ENCODE data around the gene ZNF396.

ZNF396 gene

GRCh38 chr18:35335866-35336265 lies 41.3 kb downstream of the ZNF396 start:
- no peak for DNase-seq (ENCODE audit: low read depth in 2 of 2)

GRCh38 chr18:35334821-35335220 lies 42.3 kb downstream of the ZNF396 start:
- DNase-seq (ENCODE audit: low read depth in 2 of 2): no peak

- DNase-seq (ENCODE audit: low read depth in 2 of 2): no peak
These were observed 42.9 kb downstream of the ZNF396 start for GRCh38 chr18:35334212-35334611.

DNA sequence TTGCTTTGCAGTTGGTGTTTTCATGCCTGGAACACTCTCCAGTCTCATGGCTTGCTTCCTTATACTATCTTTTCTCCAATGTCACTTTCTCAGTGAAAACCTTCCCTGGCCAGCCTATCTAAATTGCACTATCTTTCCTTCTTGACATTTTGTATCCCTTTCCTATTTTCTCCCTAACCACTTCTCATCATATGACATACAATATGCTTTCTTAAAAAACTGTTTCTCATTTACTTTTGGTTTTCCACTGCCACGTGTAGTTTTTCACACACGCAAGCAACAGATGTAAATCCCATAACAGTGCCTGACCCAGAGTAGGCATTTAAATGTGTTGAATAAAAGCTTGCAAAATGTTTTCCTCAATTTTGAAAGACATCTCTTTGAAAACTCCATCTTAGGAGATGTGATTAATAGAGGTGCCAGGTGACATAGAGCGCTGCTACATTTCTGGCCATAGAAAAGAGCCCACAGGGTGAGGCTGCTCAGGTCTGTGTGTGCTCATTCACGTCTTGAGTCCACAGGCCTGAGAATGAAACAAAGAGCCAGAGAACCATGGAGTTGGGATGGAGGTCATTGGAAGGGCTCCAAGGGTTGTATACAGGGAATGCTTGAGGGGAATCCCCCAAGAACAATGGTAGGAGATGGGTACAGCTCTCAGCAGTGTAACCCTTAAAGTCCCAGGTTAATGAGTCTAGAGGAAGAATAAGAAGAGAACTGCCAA lies 45.6 kb downstream of the ZNF396 start:
- DNase-seq (ENCODE audit: low read depth in 2 of 2): no peak

DNA sequence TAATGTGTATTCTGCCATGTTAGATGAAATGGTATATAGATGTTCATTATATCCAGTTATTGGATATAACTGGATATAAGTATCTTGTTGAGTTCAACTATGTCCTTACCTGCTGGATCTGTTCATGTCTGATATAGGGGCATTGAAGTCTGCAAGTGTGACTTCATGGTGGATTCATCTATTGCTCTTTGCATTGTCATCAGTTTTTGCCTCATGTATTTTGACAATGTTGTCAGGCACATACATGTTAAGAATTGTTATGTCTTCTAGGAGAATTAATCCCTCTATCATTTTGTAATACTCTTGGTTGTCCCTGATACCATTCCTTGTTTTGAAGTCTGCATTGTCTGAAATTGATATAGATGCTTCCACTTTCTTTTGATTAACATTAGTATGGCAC lies 48.3 kb downstream of the ZNF396 start:
- DNase-seq (ENCODE audit: low read depth in 2 of 2): no peak

DNA sequence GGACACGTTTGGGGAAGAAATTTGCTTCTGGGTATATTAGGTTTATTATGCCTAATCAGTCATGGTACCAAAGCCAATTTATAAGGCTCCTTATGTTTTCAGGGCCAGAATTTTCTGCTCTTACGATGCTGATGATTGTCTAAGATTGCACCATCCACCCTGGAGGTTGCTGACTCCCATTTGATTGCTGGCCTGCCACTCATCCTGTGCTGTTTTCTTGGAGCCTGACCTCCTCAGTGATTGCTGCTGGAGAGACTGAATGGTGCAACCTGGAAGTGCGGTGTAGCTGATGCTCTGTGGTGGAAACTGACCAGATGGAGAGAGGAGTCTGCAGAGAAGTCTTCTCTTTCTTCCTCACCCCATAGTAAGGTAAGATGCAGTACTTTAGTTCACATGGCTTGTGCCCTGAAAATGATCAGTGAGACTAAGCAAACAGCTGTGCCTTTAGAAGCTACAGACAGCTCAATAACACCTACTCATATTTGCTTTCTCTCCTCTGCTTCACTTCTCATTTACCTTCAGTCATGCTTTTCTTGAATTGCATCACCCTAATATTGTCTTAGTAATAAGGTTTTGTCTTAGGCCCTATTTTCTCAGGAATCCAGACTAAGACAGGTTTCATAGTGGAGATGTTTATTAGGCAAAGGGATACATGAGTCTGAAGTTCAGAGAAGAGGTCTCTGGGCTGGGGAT lies 50.3 kb downstream of the ZNF396 start:
- no peak for DNase-seq (ENCODE audit: low read depth in 2 of 2)

DNA sequence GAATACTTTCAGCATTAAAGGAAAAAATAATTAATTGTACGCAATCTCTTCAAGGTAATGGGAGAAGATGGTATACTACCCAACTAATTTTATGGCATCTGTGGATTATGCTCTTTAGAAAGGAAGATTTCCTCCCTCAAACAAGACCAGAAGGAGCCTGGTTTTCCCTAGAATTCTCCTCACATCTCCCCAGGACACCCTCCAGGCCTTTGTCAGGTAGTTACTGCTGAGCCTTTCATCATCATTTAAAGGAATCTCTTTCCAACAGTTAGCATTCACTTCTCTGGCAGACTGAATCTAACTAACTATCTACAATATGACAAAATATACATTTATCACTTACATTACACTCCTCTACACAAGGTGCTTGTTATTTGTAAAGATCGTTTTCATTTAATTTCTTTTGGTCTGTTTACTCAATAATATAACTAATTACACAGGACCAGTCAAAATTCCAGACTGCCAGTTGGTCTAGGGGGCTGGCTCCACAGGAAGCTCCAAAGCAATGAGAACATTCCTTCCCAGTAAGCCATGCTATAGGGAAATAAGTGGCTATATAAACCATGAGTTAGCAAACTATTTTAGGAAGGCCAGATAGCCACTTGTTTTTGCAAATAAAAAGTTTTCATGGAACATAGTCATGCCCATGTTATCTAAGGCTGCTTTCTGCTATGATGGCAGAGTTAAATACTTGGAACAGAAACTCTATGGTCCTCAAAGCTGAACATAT lies 52.0 kb downstream of the ZNF396 start:
- no peak for DNase-seq (ENCODE audit: low read depth in 2 of 2)

DNA sequence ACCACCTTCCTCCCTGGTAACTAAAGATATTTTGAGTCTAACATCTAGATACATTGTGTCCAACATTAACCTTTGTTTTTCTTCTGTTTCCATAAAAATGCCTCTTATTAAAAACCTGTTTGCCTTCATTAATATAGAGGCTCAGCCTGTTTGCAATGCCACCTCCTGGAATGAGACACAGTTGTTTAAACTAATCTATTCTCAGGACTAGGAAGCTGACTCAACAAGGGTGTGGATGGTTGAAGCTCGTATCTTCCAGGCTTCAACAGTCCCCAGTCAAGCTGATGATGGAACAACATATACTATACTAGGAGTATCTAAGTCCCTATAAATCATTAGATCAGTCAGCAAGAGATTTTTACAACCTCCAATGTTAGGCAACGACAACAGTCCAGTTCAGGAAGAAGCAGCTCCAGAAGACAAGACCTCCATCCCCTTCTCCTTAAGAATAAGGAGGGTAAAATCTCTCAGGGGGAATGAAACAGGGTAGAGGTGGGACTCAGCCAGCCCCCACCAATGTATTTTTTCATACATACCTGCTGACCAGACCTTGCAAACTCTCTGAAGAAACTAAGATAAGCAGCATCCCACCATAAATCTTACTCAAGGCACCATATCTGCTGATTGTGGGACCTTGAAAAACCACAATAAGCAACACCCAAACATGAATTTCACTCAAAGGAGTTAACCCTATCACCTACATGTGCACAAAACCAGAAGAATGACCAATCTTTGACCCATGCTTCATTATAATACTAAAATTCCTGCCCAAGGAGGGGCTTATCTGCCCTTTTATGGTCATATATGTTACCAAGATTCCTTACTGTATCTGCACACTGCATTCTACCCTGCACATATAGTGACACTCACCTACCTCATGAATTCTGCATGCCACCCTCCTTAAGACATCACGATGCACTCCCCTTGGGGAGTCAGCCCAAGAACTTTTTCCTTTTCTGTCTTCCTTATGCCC lies 54.4 kb downstream of the ZNF396 start:
- no peak for DNase-seq (ENCODE audit: low read depth in 2 of 2)
